HG02852 (cell line): ENCODE results near the gene MTHFD1.

Experiments used
- ATAC-seq: cut with Tn5 transposase; IDR thresholded peaks from one replicate; pipeline ENCODE4 v1.9.1; 2021; ENCODE audit warnings: mild to moderate bottlenecking, moderate library complexity; ENCODE audit not compliant: unreplicated experiment

MTHFD1 gene

GRCh38 chr14:64405295-64405694 lies 17.1 kb downstream of the MTHFD1 start:
- no peak for ATAC-seq

- ATAC-seq: no peak
These were observed 19.2 kb downstream of the MTHFD1 start for GRCh38 chr14:64407329-64407728.

- ATAC-seq: peak; percentile 42
These were observed 21.2 kb downstream of the MTHFD1 start for GRCh38 chr14:64409126-64409920.

GRCh38 chr14:64410084-64410774 lies 22.1 kb downstream of the MTHFD1 start:
- no peak for ATAC-seq

GRCh38 chr14:64411001-64411400 lies 22.8 kb downstream of the MTHFD1 start:
- no peak for ATAC-seq

- ATAC-seq: no peak
These were observed 24.1 kb downstream of the MTHFD1 start for GRCh38 chr14:64412237-64412636.

GRCh38 chr14:64416348-64416932 lies 28.3 kb downstream of the MTHFD1 start:
- no peak for ATAC-seq

GRCh38 chr14:64417055-64417770 lies 29.1 kb downstream of the MTHFD1 start:
- no peak for ATAC-seq

- no peak for ATAC-seq
These were observed 29.6 kb downstream of the MTHFD1 start for GRCh38 chr14:64417771-64418125.

GRCh38 chr14:64419003-64419402 lies 30.9 kb downstream of the MTHFD1 start:
- ATAC-seq: no peak

GRCh38 chr14:64421166-64421565 lies 33.0 kb downstream of the MTHFD1 start:
- ATAC-seq: no peak

- ATAC-seq: no peak
These were observed 33.9 kb downstream of the MTHFD1 start for GRCh38 chr14:64422005-64422404.

GRCh38 chr14:64422756-64423155 lies 34.6 kb downstream of the MTHFD1 start:
- ATAC-seq: no peak

GRCh38 chr14:64423987-64424386 lies 35.8 kb downstream of the MTHFD1 start:
- ATAC-seq: no peak

- no peak for ATAC-seq
These were observed 46.4 kb downstream of the MTHFD1 start for GRCh38 chr14:64434528-64434927.

- no peak for ATAC-seq
These were observed 50.2 kb downstream of the MTHFD1 start for GRCh38 chr14:64438181-64438841.

- ATAC-seq: no peak
These were observed 51.0 kb downstream of the MTHFD1 start for GRCh38 chr14:64439141-64439540.

GRCh38 chr14:64440494-64440893 lies 52.3 kb downstream of the MTHFD1 start:
- no peak for ATAC-seq

- ATAC-seq: no peak
These were observed 54.3 kb downstream of the MTHFD1 start for GRCh38 chr14:64442300-64442988.

- no peak for ATAC-seq
These were observed 56.0 kb downstream of the MTHFD1 start for GRCh38 chr14:64444140-64444539.
